Liver (tissue), 9 donors: Measurements from ENCODE around the gene FZD10. TPM values are rescaled to one million over a fixed set of nuclear protein-coding genes. Genes with fewer than 3 reads are reported as not detected.

ENCODE experiments used
- DNase-seq: peaks from one replicate; pipeline ENCODE4 v3.0.0-alpha.2; 2017; ENCODE audit warnings: low spot score
- H3K27ac ChIP-seq, 2 donors: one replicate each; pipeline ENCODE4 v1.7.0; 2013; ENCODE audit warnings: inconsistent platforms in 2 of 2, low read length in 2 of 2, control low read depth in 1 of 2, low read depth in 1 of 2, mild to moderate bottlenecking in 1 of 2
- H3K27me3 ChIP-seq, 4 donors: one replicate each; pipeline versions ENCODE4 v1.6.1 to v1.7.0; 2013; ENCODE audit warnings: low read length in 3 of 4, inconsistent platforms in 1 of 4, mild to moderate bottlenecking in 1 of 4, moderate library complexity in 1 of 4; ENCODE audit not compliant: control insufficient read depth in 4 of 4, insufficient read depth in 4 of 4
- H3K36me3 ChIP-seq, 4 donors: one replicate each; pipeline versions ENCODE4 v1.6.1 to v1.7.0; 2013; ENCODE audit warnings: low read length in 3 of 4, mild to moderate bottlenecking in 3 of 4, low read depth in 1 of 4, moderate library complexity in 1 of 4; ENCODE audit not compliant: control insufficient read depth in 4 of 4, insufficient read depth in 3 of 4
- H3K4me1 ChIP-seq, 4 donors: one replicate each; pipeline versions ENCODE4 v1.6.1 to v1.7.0; 2013; ENCODE audit warnings: low read length in 3 of 4, mild to moderate bottlenecking in 3 of 4, moderate library complexity in 1 of 4; ENCODE audit not compliant: control insufficient read depth in 4 of 4, insufficient read depth in 4 of 4
- H3K4me3 ChIP-seq, 3 donors: one replicate each; pipeline versions ENCODE4 v1.6.1 to v1.7.0; 2013; ENCODE audit warnings: low read length in 3 of 3, control low read depth in 1 of 3, low read depth in 1 of 3, mild to moderate bottlenecking in 1 of 3
- H3K9ac ChIP-seq, 2 donors: one replicate each; pipeline ENCODE4 v1.7.0; 2013; ENCODE audit warnings: low read length in 2 of 2, mild to moderate bottlenecking in 2 of 2, moderate library complexity in 2 of 2, control low read depth in 1 of 2, low read depth in 1 of 2
- H3K9me3 ChIP-seq, 4 donors: one replicate each; pipeline versions ENCODE4 v1.6.1 to v1.7.0; 2013; ENCODE audit warnings: low read length in 3 of 4; ENCODE audit not compliant: control insufficient read depth in 4 of 4
- EGR1 ChIP-seq, 2 donors: IDR thresholded peaks; 2 replicates each; pipeline ENCODE4 v1.6.1; 2016 to 2018; ENCODE audit warnings: antibody characterized with exemption in 2 of 2, low read depth in 2 of 2
- FOXA1 ChIP-seq: IDR thresholded peaks from 2 replicates; pipeline ENCODE4 v1.6.1; 2016; ENCODE audit warnings: antibody characterized with exemption
- FOXA2 ChIP-seq: IDR thresholded peaks from 2 replicates; pipeline ENCODE4 v1.6.1; 2016; ENCODE audit warnings: antibody characterized with exemption
- GABPA ChIP-seq, 2 donors: IDR thresholded peaks in 1 of 2; conservative IDR thresholded peaks in 1 of 2; 2 replicates each; pipeline ENCODE4 v1.6.1; 2016; ENCODE audit warnings: antibody characterized with exemption in 2 of 2, mild to moderate bottlenecking in 1 of 2, moderate library complexity in 1 of 2
- HNF4A ChIP-seq, 2 donors: conservative IDR thresholded peaks; 2 replicates each; pipeline ENCODE4 v1.6.1; 2016; ENCODE audit warnings: antibody characterized with exemption in 2 of 2, mild to moderate bottlenecking in 2 of 2
- HNF4G ChIP-seq: IDR thresholded peaks from 2 replicates; pipeline ENCODE4 v1.6.1; 2016; ENCODE audit warnings: antibody characterized with exemption
- JUND ChIP-seq, 2 donors: IDR thresholded peaks; 2 replicates each; pipeline ENCODE4 v1.6.1; 2016; ENCODE audit warnings: antibody characterized with exemption in 2 of 2
- NR2F2 ChIP-seq: IDR thresholded peaks from 2 replicates; pipeline ENCODE4 v1.6.1; 2016; ENCODE audit warnings: antibody characterized with exemption
- RAD21 ChIP-seq, 2 donors: IDR thresholded peaks; 2 replicates each; pipeline ENCODE4 v1.6.1; 2016; ENCODE audit warnings: antibody characterized with exemption in 2 of 2, mild to moderate bottlenecking in 2 of 2
- RXRA ChIP-seq, 2 donors: IDR thresholded peaks; 2 replicates each; pipeline ENCODE4 v1.6.1; 2017 to 2018; ENCODE audit warnings: antibody characterized with exemption in 2 of 2, mild to moderate bottlenecking in 1 of 2
- SP1 ChIP-seq: IDR thresholded peaks from 2 replicates; pipeline ENCODE4 v1.6.1; 2018; ENCODE audit warnings: antibody characterized with exemption, mild to moderate bottlenecking
- TAF1 ChIP-seq: conservative IDR thresholded peaks from 2 replicates; pipeline ENCODE4 v1.6.1; 2016; ENCODE audit warnings: antibody characterized with exemption, mild to moderate bottlenecking
- YY1 ChIP-seq: IDR thresholded peaks from 2 replicates; pipeline ENCODE4 v1.6.1; 2016; ENCODE audit warnings: antibody characterized with exemption, mild to moderate bottlenecking
- WGBS: extraction: QIAGEN DNeasy Blood & Tissue Kit; methylation state at CpG from one replicate; pipeline ENCODE4 v1.1.7; 2013; 5-methylcytosine and 5-hydroxymethylcytosine counted together
- polyA plus RNA-seq, 2 donors: library from polyadenylated mRNA; stranded (reverse) in 1 of 2; unstranded in 1 of 2; fragments of 200-250 nt in 1 of 2; fragments of >200 nt in 1 of 2; fragmentation: Nextera tagmentation in 1 of 2; extraction: Ambion mirVana in 1 of 2; gene quantifications; one replicate each; pipeline versions ENCODE4 v1.2.1 to v1.2.3, GENCODE V29; 2013 to 2015
- total RNA-seq, 2 donors: library from RNA; depleted of rRNA; stranded (reverse); fragments of >200 nt; gene quantifications; one replicate each; pipeline ENCODE4 v1.2.3, GENCODE V29; 2014
- TF ChIP-seq, protein P1 (sequence below): fragments of 150-350 bp; IDR thresholded peaks from 2 replicates; pipeline ENCODE4 v1.5.1; 2017; ENCODE audit warnings: improper control_type of control experiment, low read depth, low read length; ENCODE audit not compliant: missing input control
- TF ChIP-seq, protein P2 (sequence below): IDR thresholded peaks from 2 replicates; pipeline ENCODE4 v1.6.1; 2016; ENCODE audit warnings: antibody characterized with exemption, mild to moderate bottlenecking
- TF ChIP-seq, protein P3 (sequence below): IDR thresholded peaks from 2 replicates; pipeline ENCODE4 v1.6.1; 2016; ENCODE audit warnings: antibody characterized with exemption
- TF ChIP-seq, protein P4 (sequence below): IDR thresholded peaks from 2 replicates; pipeline ENCODE4 v1.6.1; 2016; ENCODE audit warnings: antibody characterized with exemption
- TF ChIP-seq, protein P5 (sequence below): IDR thresholded peaks from 2 replicates; pipeline ENCODE4 v1.6.1; 2016; ENCODE audit warnings: antibody characterized with exemption
- donor health status: healthy.
- donor health status: healthy.
- donor health status: healthy.
- donor health status: healthy.
- donor health status: healthy.

The FZD10 gene
- total and polyA plus RNA-seq, 4 donors: 0.02 TPM; not detected in 3

DNA sequence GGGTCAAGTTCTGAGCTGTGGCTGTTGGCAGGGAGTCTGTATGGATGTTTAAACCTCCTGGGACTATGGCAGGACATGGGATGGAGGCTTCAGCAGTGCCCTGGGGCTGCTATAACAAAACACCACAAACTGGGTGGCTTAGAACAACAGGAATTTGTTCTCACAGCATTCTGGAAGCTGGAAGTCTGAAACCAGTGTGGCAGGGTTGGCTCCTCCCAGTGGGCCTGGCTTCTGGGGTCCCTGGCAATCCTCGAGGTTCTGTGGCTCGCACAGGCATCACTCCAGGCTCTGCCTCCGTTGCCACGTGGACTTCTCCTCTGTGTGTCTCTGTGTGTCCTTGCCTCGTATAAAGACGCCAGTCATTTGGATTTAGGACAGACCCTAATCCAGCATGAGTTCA lies 39.9 kb downstream of the FZD10 start:
- WGBS: 75% methylated on average over 6 of the region's 6 CpGs

More for the DNA sequence above, 39.9 kb downstream of the FZD10 start:
- H3K27ac ChIP-seq: no peak overlapping the region
- TF ChIP-seq FOXA2 (no peak), TAF1 (no peak), GABPA (IDR thresholded peaks at IDR 0.05 in 1 of 2, conservative IDR thresholded peaks at IDR 0.05 in 1 of 2) (no peak), HNF4G (no peak), RAD21 (IDR thresholded peaks at IDR 0.05) (no peak), NR2F2 (no peak), JUND (IDR thresholded peaks at IDR 0.05) (no peak), RXRA (IDR thresholded peaks at IDR 0.05) (no peak), HNF4A (conservative IDR thresholded peaks at IDR 0.05) (no peak), YY1 (no peak), FOXA1 (no peak), EGR1 (IDR thresholded peaks at IDR 0.05; ENCODE audit: low read depth in 2 of 2) (no peak), SP1 (no peak)
- TF ChIP-seq, protein P1, sequence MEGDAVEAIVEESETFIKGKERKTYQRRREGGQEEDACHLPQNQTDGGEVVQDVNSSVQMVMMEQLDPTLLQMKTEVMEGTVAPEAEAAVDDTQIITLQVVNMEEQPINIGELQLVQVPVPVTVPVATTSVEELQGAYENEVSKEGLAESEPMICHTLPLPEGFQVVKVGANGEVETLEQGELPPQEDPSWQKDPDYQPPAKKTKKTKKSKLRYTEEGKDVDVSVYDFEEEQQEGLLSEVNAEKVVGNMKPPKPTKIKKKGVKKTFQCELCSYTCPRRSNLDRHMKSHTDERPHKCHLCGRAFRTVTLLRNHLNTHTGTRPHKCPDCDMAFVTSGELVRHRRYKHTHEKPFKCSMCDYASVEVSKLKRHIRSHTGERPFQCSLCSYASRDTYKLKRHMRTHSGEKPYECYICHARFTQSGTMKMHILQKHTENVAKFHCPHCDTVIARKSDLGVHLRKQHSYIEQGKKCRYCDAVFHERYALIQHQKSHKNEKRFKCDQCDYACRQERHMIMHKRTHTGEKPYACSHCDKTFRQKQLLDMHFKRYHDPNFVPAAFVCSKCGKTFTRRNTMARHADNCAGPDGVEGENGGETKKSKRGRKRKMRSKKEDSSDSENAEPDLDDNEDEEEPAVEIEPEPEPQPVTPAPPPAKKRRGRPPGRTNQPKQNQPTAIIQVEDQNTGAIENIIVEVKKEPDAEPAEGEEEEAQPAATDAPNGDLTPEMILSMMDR: no peak
- TF ChIP-seq, protein P2, sequence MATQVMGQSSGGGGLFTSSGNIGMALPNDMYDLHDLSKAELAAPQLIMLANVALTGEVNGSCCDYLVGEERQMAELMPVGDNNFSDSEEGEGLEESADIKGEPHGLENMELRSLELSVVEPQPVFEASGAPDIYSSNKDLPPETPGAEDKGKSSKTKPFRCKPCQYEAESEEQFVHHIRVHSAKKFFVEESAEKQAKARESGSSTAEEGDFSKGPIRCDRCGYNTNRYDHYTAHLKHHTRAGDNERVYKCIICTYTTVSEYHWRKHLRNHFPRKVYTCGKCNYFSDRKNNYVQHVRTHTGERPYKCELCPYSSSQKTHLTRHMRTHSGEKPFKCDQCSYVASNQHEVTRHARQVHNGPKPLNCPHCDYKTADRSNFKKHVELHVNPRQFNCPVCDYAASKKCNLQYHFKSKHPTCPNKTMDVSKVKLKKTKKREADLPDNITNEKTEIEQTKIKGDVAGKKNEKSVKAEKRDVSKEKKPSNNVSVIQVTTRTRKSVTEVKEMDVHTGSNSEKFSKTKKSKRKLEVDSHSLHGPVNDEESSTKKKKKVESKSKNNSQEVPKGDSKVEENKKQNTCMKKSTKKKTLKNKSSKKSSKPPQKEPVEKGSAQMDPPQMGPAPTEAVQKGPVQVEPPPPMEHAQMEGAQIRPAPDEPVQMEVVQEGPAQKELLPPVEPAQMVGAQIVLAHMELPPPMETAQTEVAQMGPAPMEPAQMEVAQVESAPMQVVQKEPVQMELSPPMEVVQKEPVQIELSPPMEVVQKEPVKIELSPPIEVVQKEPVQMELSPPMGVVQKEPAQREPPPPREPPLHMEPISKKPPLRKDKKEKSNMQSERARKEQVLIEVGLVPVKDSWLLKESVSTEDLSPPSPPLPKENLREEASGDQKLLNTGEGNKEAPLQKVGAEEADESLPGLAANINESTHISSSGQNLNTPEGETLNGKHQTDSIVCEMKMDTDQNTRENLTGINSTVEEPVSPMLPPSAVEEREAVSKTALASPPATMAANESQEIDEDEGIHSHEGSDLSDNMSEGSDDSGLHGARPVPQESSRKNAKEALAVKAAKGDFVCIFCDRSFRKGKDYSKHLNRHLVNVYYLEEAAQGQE: no peak
- TF ChIP-seq, protein P3, sequence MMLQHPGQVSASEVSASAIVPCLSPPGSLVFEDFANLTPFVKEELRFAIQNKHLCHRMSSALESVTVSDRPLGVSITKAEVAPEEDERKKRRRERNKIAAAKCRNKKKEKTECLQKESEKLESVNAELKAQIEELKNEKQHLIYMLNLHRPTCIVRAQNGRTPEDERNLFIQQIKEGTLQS: no peak
- TF ChIP-seq, protein P4, sequence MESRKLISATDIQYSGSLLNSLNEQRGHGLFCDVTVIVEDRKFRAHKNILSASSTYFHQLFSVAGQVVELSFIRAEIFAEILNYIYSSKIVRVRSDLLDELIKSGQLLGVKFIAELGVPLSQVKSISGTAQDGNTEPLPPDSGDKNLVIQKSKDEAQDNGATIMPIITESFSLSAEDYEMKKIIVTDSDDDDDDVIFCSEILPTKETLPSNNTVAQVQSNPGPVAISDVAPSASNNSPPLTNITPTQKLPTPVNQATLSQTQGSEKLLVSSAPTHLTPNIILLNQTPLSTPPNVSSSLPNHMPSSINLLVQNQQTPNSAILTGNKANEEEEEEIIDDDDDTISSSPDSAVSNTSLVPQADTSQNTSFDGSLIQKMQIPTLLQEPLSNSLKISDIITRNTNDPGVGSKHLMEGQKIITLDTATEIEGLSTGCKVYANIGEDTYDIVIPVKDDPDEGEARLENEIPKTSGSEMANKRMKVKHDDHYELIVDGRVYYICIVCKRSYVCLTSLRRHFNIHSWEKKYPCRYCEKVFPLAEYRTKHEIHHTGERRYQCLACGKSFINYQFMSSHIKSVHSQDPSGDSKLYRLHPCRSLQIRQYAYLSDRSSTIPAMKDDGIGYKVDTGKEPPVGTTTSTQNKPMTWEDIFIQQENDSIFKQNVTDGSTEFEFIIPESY: no peak
- TF ChIP-seq, protein P5, sequence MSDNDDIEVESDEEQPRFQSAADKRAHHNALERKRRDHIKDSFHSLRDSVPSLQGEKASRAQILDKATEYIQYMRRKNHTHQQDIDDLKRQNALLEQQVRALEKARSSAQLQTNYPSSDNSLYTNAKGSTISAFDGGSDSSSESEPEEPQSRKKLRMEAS: no peak
- H3K27me3 ChIP-seq: no peaks in the 10 kb centered on the region
- DNase-seq: no peak
- no peaks in the 10 kb centered on the region for H3K36me3 ChIP-seq
- no peak overlapping the region for H3K4me3 ChIP-seq
- H3K9ac ChIP-seq: no peak overlapping the region
- no peaks in the 10 kb centered on the region for H3K4me1 ChIP-seq
- peaks cover 0 to 5% (median 4%) of the 10 kb centered on the region in 4 donors for H3K9me3 ChIP-seq
